Activated CD4-positive, alpha-beta T cell treated with anti-CD3 and anti-CD28 coated beads, Interleukin-2, amount 50 U/mL, for 24 hours (primary cell): ENCODE results near the gene COL25A1.
"Not testable (repeated sequence)": the region's sequence is repeated elsewhere in the genome, so short reads cannot be mapped to it uniquely, and the experiment has no call there.

Source experiments
- DNase-seq, 2 donors: peaks; one replicate each; pipeline ENCODE4 v3.0.0-alpha.2; 2020; ENCODE audit warnings: low read depth in 1 of 2, low spot score in 1 of 2

COL25A1 gene

GRCh38 chr4:108881986-108882385, 420.5 kb downstream of the COL25A1 start:
- no peak for DNase-seq

DNA sequence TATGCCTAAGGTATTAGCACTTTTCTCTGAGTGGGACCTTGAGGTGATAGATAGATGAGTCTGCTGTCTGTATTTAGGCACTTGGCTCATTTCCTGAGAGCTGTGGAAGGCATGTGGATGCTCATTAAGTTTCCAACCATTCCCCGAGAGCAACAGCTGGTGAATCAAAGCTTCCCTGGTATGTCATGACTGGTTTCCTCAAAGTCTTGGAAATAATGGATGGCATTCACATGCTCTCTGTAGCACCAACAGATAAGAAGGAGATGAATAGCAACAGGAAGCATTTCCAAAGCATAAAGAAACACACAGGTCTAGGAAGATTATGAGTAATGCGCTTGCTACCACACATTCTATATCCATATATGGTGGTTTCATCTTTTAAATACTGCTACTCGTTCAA, 421.3 kb downstream of the COL25A1 start:
- DNase-seq, result no peak

DNA sequence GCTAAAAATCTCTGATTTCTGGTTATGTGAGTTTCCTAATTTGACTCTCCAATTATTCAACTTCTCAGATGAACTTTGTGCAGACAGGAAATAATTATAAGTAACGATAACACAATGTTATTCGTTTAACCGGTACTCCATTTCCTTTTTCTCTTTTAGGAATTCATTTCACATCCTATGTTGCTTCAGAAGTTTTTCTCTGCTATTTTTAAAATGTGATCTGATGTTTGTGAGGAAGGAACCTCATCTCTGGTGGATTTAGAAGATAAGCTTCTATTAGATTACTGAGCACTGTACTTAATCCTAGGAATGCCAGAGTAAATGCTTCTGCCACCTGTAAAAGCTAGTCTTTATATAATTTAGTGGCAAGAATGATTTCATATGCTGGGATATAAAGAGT, 423.7 kb downstream of the COL25A1 start:
- DNase-seq, result no peak

GRCh38 chr4:108877821-108878220, 424.6 kb downstream of the COL25A1 start:
- no peak for DNase-seq

GRCh38 chr4:108874806-108875205, 427.7 kb downstream of the COL25A1 start:
- no peak for DNase-seq

DNA sequence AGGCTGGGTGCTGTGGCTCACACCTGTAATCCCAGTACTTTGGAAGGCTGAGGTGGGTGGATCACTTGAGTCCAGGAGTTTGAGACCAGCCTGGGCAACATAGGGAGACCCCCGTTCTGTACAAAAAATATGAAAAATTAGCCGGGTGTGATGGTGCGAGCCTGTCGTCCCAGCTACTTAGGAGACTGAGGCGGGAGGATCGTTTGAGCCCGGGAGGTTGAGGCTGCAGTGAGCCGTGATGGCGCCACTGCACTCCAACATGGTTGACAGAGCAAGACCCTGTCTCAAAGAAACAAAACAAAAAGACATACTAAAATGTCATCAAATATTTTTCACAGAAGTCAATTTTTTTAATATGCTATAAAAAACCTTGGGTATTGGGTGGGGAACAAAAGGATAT, 432.5 kb downstream of the COL25A1 start:
- not testable (repeated sequence) for DNase-seq

DNA sequence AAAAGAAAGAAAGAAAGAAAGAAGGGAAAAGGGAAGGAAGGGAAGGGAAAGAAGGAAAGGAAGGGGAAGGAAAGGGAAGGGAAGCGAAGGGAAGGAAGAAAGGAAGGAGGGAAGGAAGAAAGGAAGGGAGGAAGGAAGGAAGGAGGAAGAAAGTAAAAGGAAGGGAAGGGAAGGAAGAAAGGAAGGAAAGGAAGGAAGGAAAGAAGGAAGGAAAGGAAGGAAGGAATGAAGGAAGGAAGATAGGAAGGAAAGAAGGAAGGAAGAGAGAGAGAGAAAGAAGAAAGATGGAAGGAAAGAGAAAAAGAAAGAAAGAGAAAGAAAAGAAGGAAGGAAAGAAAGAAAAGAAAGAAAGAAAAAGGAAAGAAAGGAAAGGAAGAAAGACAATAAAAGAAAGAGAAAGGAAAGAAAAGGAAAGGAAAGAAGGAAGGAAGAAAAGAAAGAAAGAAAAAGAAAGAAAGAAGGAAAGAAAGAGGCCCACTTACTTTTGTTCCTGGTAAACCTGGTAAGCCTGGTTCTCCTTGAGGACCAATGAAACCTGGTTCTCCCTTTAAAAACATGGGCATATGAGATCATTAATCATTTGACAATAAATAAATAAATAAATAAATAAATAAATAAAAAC, 433.7 kb downstream of the COL25A1 start:
- no peak for DNase-seq

GRCh38 chr4:108867476-108867875, 435.0 kb downstream of the COL25A1 start:
- DNase-seq, result no peak

DNA sequence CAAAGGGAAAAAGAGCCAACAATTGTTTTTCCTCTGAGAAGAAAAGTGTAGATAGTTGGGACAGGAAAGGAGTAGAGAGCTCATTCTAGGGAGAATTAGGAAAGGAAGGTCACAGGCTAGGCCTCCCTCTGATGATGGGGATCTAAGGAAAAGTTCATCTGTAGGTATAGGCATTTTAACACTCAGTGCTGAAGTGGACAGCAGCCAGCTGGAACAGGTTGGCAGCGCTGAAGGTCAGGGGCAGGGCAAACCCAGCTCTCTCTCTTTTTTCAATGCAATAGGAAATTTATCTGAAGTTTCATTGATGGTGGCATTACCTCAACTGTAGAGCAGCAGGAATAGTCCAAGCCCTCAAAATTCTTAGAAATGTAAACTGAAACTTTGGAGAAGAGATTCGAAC, 441.1 kb downstream of the COL25A1 start:
- no peak for DNase-seq

GRCh38 chr4:108854786-108855185, 447.7 kb downstream of the COL25A1 start:
- no peak for DNase-seq

DNA sequence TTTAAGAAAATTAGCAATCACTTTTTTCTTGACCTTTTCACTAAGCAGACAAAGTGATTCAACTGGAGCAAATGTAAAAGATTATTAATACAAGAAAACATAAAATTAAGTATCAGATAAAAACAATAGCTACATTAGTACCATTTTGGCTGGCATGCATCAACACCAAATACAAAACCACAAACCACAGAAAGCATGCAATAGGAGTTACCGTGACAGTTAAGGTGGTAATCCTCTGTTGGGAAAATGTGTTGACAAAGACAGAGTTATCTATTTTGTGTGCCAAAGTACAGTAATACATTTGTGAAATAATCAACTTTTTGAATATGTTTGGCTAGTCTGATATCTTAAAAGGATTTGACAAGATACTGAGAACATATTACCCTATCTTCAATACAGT, 449.8 kb downstream of the COL25A1 start:
- no peak for DNase-seq

DNA sequence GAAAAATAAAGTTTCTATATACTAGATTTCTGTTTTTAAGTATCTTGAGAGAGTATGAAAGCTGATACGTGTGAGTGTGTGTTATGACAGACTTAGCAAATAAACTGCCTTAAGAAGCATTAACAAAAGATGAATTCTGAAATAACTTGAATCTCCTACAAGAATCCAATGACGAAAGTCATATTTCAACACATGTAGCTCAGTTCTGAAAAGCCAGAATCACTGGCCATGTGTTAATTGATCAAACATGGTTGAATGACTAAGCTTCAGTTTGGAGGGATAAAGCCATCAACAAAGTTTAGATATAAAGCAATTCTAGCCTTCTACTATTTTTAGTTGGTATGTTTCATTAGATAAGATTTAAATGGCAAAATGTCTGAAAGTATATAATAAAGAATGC, 451.1 kb downstream of the COL25A1 start:
- DNase-seq, result no peak

DNA sequence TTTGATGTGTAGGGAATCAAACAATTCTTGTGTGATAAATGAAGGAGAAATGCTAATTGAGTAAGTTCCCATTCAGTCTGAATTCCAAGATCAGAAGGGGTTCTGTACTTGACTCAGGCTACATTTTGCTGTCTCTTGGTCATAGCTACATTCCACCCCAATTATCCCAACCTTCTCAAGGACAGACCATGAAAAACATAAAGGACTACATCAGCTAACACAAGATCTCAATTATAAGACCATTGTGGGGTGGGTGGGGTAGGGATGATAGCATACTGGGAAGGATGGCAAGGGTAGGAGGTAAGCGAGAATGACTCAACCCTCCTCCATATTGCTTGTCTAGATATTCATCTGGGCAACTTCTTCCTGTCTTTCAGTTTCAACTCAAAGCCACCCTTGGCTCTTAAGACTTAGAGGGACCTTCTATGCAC, 452.2 kb downstream of the COL25A1 start:
- no peak for DNase-seq

DNA sequence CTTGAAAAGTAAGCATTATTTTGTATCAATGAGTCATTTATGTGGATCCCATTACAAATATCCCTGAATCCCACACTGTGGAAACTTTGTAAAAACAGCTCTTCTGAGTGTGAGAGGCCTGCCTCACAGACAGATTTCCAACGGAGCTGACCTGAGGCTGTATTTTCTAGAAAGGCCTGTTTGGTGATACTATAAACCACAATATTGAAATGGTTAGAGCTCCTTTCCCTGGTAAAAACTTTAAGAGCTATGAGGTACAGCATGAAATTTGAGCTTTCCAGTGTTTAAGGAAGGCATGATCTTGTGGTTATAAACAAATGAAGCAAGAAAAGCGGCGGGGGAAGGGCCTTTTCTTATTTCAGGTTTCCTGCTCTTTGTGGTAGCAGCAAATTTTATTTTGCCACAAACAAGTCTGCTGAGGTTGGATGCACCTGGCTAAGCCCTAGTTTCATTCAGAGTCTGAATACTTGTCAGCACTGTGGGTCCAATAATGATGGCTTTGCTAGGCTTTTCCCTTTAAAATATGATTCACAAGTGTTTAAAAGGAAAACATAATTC, 452.8 kb downstream of the COL25A1 start:
- DNase-seq, result no peak

- no peak for DNase-seq
These were observed 455.9 kb downstream of the COL25A1 start for GRCh38 chr4:108846568-108846967.

DNA sequence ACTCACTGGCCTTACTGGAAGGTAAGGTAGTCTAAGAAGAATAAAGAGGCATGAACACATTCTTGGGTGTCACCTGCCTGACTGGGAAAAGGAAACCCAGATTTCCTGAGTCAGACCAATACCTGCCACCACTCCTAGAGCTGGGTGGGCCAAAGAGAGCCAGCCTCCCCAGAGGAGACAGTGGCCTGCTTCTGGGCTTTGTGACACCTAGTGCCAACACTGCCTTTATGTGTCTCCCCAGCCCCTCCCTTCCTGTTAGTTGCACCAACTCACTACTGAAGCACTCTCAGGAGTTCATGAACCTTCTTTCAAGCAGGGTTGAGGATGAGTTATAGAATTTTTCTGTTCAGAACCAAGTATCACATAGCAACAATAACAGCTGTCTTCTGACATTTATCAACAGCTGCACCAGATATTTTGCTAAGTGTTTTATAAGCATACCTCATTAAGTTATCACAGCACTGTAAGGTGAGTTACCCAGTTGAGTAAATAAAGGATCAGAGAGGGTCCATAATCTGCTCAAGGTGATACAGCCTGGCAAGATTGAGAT, 462.0 kb downstream of the COL25A1 start:
- DNase-seq, result no peak

GRCh38 chr4:108839333-108839732, 463.1 kb downstream of the COL25A1 start:
- DNase-seq, result no peak

DNA sequence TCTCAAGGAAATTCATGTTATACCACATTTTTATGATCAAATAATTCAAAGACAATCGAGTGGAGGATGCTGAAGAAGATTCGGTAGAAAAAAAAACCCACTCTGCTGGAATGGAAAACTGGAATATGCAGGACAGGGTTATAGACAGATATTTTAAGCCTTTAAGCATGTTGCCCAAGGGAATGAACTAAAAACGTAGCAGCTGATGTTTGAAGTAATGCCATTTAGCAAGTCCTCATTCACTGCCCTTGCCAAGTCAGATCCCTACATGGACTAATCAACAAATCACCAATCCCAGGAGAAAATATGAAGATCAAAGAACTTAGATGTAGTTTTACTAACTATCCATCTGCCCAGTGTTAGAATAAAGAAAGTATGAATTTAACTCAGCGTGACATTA, 464.0 kb downstream of the COL25A1 start:
- no peak for DNase-seq

DNA sequence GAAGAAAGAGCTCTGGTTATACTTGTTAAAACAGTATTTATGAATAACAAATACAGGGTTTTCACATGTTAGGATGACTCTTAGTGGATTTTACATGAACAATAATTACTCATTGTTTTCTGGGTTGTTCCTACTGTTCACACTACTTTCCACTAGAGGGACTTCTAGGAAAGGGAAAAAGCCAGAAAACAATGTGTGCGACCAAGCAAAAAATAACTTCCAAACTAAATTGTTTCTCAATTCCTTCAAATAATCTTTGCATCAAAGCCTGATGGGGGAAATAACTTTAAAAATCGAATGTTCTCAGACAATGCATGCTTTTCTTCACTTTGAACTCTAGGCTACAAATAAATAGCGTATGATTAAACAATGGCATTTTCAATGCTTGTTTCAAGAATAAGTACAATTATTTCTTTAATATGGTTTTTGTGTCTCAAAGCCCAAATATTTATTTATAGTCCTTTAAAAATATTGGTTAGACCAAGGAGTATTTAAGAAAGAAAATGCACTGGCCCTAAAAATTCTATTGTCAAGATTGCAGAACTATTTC, 467.5 kb downstream of the COL25A1 start:
- DNase-seq, result no peak

DNA sequence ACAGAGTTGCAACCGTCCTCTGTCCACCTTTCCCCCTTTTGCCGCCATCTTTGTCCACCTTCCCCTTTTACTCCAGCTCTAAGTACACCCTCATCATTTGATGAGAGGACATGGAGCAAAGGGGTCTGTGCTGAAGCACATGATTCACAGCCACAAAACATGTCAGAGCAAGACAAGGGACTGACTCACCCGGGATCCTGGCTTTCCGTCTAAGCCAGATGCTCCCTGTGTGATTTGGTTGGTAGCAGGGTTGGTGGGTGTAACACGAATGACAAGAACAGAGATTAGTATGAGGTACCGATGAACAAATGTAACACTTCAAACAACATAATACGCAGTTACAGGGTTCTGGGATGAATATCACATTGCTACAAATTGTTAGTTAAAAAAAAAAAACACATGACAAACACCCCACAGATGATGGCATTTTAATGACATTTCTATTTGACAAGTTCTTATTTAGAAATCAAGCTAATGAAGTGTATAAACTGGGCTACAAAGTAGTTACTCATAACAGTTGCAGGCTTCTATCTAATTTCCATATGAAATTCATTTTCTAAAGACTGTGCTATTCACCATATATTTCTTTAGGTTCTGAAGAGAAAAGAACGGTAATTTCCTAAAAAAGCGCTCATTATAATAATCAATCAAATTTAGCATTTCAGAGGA, 468.2 kb downstream of the COL25A1 start:
- no peak for DNase-seq

- no peak for DNase-seq
These were observed 469.4 kb downstream of the COL25A1 start for GRCh38 chr4:108833046-108833445.

GRCh38 chr4:108831886-108832285, 470.6 kb downstream of the COL25A1 start:
- DNase-seq, result no peak
